Body of pancreas (tissue), 4 donors: ENCODE results near the gene PNPLA6.

Experiments
- POLR2A ChIP-seq, 3 donors: fragments of 450-650 bp; IDR thresholded peaks; one replicate each; pipeline ENCODE4 v1.6.1; 2016; ENCODE audit warnings: antibody characterized with exemption in 3 of 3, mild to moderate bottlenecking in 2 of 3
- TF ChIP-seq, protein P1 (sequence below), 7 experiments: fragments of 450-650 bp in 4 of 7; fragments of 200-600 bp in 3 of 7; sonication (generic) in 3 of 7; IDR thresholded peaks; one replicate each; pipeline ENCODE4 v1.5.1; 2016 to 2019; ENCODE audit warnings: antibody characterized with exemption in 7 of 7

DNA sequence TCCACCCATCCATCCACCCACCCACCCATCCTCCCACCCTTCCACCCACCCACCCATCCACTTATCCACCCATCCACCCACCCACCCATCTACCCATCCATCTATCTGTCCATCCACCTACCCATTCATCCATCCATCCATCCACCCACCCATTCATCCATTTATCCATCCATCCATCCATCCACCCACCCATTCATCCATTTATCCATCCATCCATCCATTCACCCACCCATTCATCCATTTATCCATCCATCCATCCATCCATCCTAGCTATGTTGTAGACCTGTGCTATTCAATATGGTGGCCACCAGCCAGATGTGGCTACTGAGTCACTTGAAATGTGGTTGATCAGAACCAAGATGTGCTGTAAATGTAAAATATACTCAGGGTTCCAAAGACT is 65.2 kb downstream of the PNPLA6 start:
- no peak for TF ChIP-seq POLR2A (IDR thresholded peaks at IDR 0.05)
- TF ChIP-seq, protein P1, sequence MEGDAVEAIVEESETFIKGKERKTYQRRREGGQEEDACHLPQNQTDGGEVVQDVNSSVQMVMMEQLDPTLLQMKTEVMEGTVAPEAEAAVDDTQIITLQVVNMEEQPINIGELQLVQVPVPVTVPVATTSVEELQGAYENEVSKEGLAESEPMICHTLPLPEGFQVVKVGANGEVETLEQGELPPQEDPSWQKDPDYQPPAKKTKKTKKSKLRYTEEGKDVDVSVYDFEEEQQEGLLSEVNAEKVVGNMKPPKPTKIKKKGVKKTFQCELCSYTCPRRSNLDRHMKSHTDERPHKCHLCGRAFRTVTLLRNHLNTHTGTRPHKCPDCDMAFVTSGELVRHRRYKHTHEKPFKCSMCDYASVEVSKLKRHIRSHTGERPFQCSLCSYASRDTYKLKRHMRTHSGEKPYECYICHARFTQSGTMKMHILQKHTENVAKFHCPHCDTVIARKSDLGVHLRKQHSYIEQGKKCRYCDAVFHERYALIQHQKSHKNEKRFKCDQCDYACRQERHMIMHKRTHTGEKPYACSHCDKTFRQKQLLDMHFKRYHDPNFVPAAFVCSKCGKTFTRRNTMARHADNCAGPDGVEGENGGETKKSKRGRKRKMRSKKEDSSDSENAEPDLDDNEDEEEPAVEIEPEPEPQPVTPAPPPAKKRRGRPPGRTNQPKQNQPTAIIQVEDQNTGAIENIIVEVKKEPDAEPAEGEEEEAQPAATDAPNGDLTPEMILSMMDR (IDR thresholded peaks at IDR 0.05) = no peak
